ENCODE results near the gene FSCB.
"Not testable (repeated sequence)": the region's sequence is repeated elsewhere in the genome, so short reads cannot be mapped to it uniquely, and the experiment has no call there.

The FSCB gene

GRCh38 chr14:44507183-44507582, at the start of gene FSCB:
Gene FSCB, minus strand, starts transcription at chr14:44507283. Its CDS starts 296 bp downstream, at chr14:44506987.
- DNase-seq: no peak

GRCh38 chr14:44531658-44532057, 24.6 kb upstream of the FSCB start:
- no peak for DNase-seq

GRCh38 chr14:44530475-44530874, 23.4 kb upstream of the FSCB start:
- DNase-seq: no peak

DNA sequence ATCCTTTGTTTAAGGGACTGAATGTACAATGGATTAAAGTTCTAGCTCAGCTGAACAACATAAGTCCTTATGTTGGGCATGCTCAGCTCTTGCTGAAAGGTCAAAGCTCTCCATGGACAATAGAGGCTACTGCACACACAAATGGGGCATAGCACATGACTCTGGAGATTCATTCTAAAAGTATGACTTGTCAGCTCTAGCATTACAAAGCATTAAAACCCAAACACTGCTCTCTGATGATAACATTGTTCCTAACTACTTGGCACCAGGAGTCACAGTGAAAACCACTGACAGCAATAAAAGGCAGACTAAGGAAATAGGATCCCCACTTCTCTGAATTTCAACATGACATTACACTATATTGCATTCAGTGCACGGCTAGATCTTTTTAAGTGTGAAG, 21.9 kb upstream of the FSCB start:
- no peak for DNase-seq

GRCh38 chr14:44528180-44528579, 21.1 kb upstream of the FSCB start:
- DNase-seq: no peak

GRCh38 chr14:44525237-44525636, 18.2 kb upstream of the FSCB start:
- no peak for DNase-seq

- DNase-seq: not testable (repeated sequence)
Observed at GRCh38 chr14:44515668-44516067, 8.6 kb upstream of the FSCB start.

- no peak for DNase-seq
Observed at GRCh38 chr14:44508834-44509233, 1.8 kb upstream of the FSCB start.

DNA sequence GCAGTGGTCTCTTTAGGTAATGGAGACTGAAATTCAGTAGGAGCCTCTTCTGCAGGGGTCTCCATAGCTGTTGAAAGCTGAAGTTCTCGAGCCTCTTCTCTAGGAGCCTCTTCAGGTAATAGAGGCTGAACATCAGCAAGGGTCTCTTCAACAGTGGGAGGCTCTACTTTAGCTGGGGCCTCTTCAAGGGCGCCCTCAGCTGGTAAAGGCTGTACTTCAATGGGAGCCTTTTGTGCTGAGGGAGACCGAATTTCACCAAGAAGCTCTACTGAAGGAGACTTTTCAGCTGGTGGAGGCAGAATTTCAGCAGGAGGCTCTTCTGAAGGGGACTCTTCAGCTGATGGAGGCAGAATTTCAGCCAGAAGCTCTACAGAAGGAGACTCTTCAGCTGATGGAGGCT, 1.5 kb downstream of the FSCB start:
- DNase-seq: no peak

DNA sequence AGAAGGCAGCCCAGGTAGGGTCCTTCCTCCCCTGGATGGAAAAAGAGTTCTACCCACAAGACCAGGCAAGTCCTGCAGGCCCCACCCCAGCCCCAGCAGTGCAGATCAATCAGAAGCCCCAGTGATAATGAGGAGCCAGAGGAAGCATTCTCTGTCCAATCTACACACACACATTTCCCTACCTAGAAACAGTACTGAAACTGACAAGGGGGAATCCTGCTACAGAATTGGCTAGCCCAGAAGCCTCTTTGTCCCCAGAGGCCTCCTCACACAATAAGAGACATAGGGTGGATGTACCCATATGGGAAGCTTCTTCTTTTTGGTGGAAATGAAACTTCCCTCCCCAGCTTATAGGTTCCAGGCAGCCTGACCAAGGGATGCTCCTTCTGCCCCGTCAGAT, 9.9 kb downstream of the FSCB start:
- DNase-seq: no peak

DNA sequence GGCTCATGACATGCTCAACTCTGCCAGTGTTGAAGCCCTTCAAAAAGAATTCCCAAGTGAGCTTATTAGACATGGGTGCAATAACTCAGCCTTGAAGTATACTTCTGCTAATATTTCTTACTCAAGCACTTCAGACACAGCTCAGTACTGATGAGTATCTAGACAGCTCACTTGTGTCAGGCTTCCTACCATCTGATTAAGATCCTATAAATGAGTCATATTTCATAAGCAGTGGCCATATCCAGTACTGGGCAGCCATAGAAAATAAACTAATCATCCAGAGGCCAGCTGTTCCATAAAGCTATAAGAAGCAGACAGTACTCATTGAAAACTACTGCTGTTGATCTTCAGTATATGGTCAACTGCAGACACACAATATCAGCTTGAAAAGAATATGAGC, 12.9 kb downstream of the FSCB start:
- no peak for DNase-seq

GRCh38 chr14:44490966-44491365, 16.1 kb downstream of the FSCB start:
- DNase-seq: no peak

DNA sequence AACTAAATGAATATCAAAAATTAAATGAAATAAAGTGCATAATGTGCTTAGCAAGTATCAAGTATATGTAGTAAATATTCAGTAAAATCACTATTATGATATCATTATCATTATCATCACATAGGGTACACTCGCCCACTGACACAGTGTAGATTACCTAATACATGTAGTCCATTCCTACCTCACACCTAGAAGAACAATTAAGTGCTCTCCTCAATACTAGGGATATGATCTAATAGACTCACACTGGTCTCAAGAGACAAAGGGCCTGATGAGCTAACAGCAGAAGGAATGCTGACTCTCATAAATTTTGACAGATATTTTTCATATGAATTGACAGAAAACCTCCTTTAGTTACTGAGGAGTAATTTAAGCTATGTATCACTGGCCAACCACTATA, 29.1 kb downstream of the FSCB start:
- no peak for DNase-seq

DNA sequence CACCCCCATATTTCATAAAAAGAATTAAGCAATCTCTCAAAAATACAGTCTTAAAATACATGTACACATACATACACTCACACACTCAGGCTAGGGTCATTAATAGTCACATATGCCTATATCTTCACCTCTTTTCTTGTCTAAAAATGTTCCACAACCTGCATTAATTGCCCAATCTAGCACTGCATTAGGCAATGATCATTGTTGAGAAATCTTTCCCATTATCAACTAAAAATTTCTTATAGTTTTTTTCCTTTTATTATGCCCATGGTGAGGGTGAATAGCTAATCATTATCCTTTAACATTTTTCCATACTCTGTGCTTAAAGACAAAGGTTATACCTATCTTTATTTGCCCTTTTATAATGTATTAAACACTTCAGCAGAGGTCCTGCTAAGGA, 38.3 kb downstream of the FSCB start:
- DNase-seq: no peak

GRCh38 chr14:44463356-44464004, 43.6 kb downstream of the FSCB start:
- peak; percentile 78 for DNase-seq

DNA sequence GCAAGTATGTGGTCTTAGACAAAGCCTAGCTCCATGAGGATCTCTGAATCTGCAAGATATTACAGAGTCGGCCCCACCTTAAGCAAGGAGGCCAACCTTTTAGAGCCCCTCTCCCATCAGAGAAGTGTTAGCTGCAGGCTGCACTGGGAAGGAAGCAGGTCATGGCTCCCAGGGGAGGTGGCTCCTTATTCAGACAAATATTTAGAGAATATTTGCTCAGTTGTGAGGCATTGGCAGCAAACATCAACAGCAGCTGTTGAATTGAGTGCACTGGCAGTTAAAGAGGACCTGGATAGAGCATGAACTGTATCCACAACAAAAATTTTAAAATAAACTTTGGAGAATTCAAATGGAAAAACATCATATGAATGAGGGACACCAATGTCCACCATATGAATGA, 44.7 kb downstream of the FSCB start:
- no peak for DNase-seq

GRCh38 chr14:44461811-44462210, 45.3 kb downstream of the FSCB start:
- DNase-seq: no peak

All from NCI-H2171 treated with DMSO at 0.1 percent for 48 hours (cell line).